Stimulated activated CD8-positive, alpha-beta memory T cell treated with anti-CD3 and anti-CD28 coated beads, Interleukin-15, amount 100 ng/mL, for 1 hour (primary cell): ENCODE data around the gene PIP5KL1.
A peak's percentile ranks its signal among the peaks of the same experiment; 100 is the strongest.

Experiments
- DNase-seq: peaks from one replicate; pipeline ENCODE4 v3.0.0-alpha.2; 2020; ENCODE audit warnings: low read depth

The PIP5KL1 gene

GRCh38 chr9:127913682-127914081, 16.9 kb downstream of the PIP5KL1 start:
- no peak for DNase-seq

- no peak for DNase-seq
Observed at GRCh38 chr9:127912882-127913281, 17.7 kb downstream of the PIP5KL1 start.

GRCh38 chr9:127912296-127912695, 18.3 kb downstream of the PIP5KL1 start:
- DNase-seq, result no peak

GRCh38 chr9:127910613-127911205, 19.9 kb downstream of the PIP5KL1 start:
- no peak for DNase-seq

- no peak for DNase-seq
Observed at GRCh38 chr9:127909839-127910273, 20.7 kb downstream of the PIP5KL1 start.

GRCh38 chr9:127908660-127908926, 22.0 kb downstream of the PIP5KL1 start:
- DNase-seq, result no peak

GRCh38 chr9:127907867-127908659, 22.5 kb downstream of the PIP5KL1 start:
- DNase-seq, result no peak

- DNase-seq, result no peak
Observed at GRCh38 chr9:127905788-127906191, 24.8 kb downstream of the PIP5KL1 start.

- no peak for DNase-seq
Observed at GRCh38 chr9:127905004-127905728, 25.4 kb downstream of the PIP5KL1 start.

- no peak for DNase-seq
Observed at GRCh38 chr9:127904561-127905003, 26.0 kb downstream of the PIP5KL1 start.

- peak; percentile 47 for DNase-seq
Observed at GRCh38 chr9:127903557-127904475, 26.8 kb downstream of the PIP5KL1 start.

- DNase-seq, result no peak
Observed at GRCh38 chr9:127899128-127899943, 31.2 kb downstream of the PIP5KL1 start, which contains the start of gene ST6GALNAC6. Gene ST6GALNAC6 (minus strand): TSS chr9:127899603. CDS start chr9:127897981, 1,622 bp downstream.

- no peak for DNase-seq
Observed at GRCh38 chr9:127898433-127899127, 32.0 kb downstream of the PIP5KL1 start.

- DNase-seq, result no peak
Observed at GRCh38 chr9:127897193-127897692, 33.3 kb downstream of the PIP5KL1 start.

- no peak for DNase-seq
Observed at GRCh38 chr9:127896395-127897192, 34.0 kb downstream of the PIP5KL1 start.

GRCh38 chr9:127895811-127896210, 34.8 kb downstream of the PIP5KL1 start:
- no peak for DNase-seq

- DNase-seq, result no peak
Observed at GRCh38 chr9:127893392-127893791, 37.2 kb downstream of the PIP5KL1 start.

GRCh38 chr9:127892831-127893230, 37.7 kb downstream of the PIP5KL1 start:
- DNase-seq, result no peak

- no peak for DNase-seq
Observed at GRCh38 chr9:127890053-127890452, 40.5 kb downstream of the PIP5KL1 start.
